BLaER1 (cell line): ENCODE data around the gene AFF1.

Experiments
- H3K27ac ChIP-seq: shearing (Covaris generic); formaldehyde crosslinking; 2 replicates; pipeline ENCODE4 v1.8.1; 2022
- H3K27me3 ChIP-seq: shearing (Covaris generic); formaldehyde crosslinking; 2 replicates; pipeline ENCODE4 v1.8.1; 2022
- H3K36me3 ChIP-seq: shearing (Covaris generic); formaldehyde crosslinking; 2 replicates; pipeline ENCODE4 v1.8.1; 2022
- H3K4me1 ChIP-seq: shearing (Covaris generic); formaldehyde crosslinking; 2 replicates; pipeline ENCODE4 v1.8.1; 2022
- H3K4me2 ChIP-seq: shearing (Covaris generic); formaldehyde crosslinking; 2 replicates; pipeline ENCODE4 v1.8.1; 2022
- H3K4me3 ChIP-seq: shearing (Covaris generic); formaldehyde crosslinking; 2 replicates; pipeline ENCODE4 v1.8.1; 2022
- H3K9ac ChIP-seq: shearing (Covaris generic); formaldehyde crosslinking; 2 replicates; pipeline ENCODE4 v1.8.1; 2022
- H3K9me3 ChIP-seq: shearing (Covaris generic); formaldehyde crosslinking; 2 replicates; pipeline ENCODE4 v1.8.1; 2022
- H4K20me1 ChIP-seq: shearing (Covaris generic); formaldehyde crosslinking; 2 replicates; pipeline ENCODE4 v1.8.1; 2022
- Cebpa-rat ChIP-seq: shearing (Covaris generic); IDR thresholded peaks from 2 replicates; pipeline ENCODE4 v1.8.1; 2022

The AFF1 gene

DNA sequence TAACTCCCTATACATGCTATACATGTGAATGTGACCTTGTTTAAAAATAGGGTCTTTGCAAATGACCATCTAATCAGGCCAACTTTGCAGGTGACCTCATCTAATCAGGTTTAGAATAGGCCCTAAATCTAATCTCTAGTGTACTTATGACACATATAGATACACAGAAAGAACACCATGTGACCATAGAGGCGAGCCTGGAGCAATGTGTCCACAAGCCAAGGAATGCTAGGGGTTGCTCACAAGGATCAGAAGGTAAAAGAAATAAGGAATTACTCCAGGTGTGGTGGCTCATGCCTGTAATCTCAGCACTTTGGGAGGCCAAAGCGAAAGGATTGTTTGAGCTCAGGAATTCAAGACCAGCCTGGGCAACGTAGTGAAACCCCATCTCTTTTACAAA lies 32.9 kb upstream of the AFF1 start:
- H3K4me2 ChIP-seq, result no peak overlapping the region
- no peaks in the 10 kb centered on the region for H4K20me1 ChIP-seq
- H3K36me3 ChIP-seq, result peaks cover 12% of the 10 kb centered on the region
- H3K27ac ChIP-seq, result no peak overlapping the region
- TF ChIP-seq Cebpa-rat, result no peak
- H3K4me1 ChIP-seq, result no peaks in the 10 kb centered on the region
- H3K4me3 ChIP-seq, result no peak overlapping the region
- no peak overlapping the region for H3K9ac ChIP-seq
- no peaks in the 10 kb centered on the region for H3K27me3 ChIP-seq
- H3K9me3 ChIP-seq, result peaks cover 9% of the 10 kb centered on the region

DNA sequence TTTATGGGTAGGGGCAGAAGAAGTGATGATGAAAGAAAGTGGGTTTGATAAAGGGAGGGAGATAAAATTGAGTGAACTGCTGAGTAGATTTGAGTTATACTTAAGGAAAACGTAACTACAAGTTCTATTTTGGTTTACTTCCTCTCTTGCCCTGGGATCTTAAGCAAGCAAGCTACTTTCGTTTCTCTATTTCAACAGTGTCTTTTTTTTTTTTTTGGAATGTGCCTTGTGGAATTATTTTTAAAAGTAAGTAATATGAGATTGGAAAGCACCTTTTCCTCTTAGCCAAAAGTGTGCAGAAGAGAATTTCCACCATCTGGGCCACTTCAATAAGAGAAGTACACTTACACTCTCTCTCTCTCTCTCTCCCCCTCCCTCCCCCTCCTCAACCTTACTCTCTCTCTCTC lies 26.6 kb upstream of the AFF1 start:
- TF ChIP-seq Cebpa-rat, result no peak
- Histone ChIP-seq H4K20me1 (no peaks in the 10 kb centered on the region), H3K4me1 (peaks cover 20% of the 10 kb centered on the region), H3K4me2 (peak overlapping the region; percentile 62), H3K27ac (0 out of 2 replicates have a peak overlapping the region, but pooled peaks have one; percentile 38), H3K9me3 (peaks cover 9% of the 10 kb centered on the region), H3K36me3 (peaks cover 13% of the 10 kb centered on the region), H3K27me3 (no peaks in the 10 kb centered on the region), H3K9ac (0 out of 2 replicates have a peak overlapping the region, but pooled peaks have one; percentile 3), H3K4me3 (no peak overlapping the region)

DNA sequence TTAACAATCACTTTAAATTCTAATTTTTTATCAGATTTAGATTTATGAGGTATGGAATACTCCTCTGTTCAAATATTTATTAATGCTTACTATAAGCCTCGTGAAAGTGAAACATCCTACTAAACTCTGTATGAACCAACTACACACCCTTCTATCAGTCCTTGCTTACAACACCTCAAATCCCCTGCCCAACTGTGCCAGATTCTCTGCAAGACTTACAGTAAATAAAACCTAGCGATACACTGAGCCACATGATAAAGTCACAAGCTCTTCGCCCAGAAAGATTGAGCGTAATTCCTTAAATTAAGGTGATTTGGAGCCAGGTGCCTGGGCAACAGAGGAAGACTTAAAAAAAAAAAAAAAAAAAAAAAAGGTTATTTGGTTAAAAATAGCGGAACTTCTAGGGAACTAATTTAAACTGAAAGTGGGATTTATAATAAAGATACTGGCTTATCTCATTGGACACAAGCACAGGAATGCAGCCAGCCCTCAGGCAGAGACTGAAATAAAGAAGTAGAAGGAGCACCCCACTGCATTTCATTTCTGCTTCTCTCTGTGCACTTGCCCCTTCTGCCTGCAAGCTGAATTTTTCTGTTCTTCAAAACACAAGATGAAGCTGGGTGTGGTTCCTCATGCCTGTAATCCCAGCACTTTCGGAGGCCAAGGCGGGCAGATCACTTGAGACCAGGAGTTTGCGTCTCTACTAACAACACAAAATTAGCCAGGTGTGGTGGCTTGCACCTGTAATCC lies 25.1 kb upstream of the AFF1 start:
- TF ChIP-seq Cebpa-rat, result no peak
- Histone ChIP-seq H3K9me3 (no peaks in the 10 kb centered on the region), H3K9ac (no peak overlapping the region), H3K4me2 (no peak overlapping the region), H4K20me1 (no peaks in the 10 kb centered on the region), H3K36me3 (peaks cover 12% of the 10 kb centered on the region; the same call in 1 of the 2 replicates), H3K27ac (no peak overlapping the region), H3K27me3 (no peaks in the 10 kb centered on the region), H3K4me3 (no peak overlapping the region), H3K4me1 (peaks cover 20% of the 10 kb centered on the region)

DNA sequence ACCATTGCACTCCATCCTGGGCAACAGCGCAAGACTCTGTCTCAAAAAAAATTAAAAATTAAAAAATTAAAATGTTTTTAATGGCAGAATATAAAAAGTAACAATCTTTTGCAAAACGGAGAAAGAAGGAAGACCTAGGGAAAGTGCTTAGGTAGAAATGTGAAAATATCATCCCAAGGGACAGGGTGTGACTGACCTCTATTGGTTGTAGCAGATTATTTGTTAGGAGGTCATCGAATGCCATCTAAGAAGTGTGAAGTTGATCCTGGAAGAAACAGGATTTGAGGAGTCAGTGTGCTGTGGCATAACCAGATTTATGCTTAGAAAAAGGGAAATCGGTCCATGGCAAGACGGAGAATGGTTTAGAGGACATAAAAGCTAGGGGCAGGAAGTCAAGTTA lies 24.4 kb upstream of the AFF1 start:
- H3K27me3 ChIP-seq, result no peaks in the 10 kb centered on the region
- no peak for TF ChIP-seq Cebpa-rat
- H3K4me1 ChIP-seq, result peaks cover 20% of the 10 kb centered on the region
- no peak overlapping the region for H3K27ac ChIP-seq
- no peaks in the 10 kb centered on the region for H3K9me3 ChIP-seq
- H3K36me3 ChIP-seq, result peaks cover 17% of the 10 kb centered on the region; the same call in 1 of the 2 replicates
- no peaks in the 10 kb centered on the region for H4K20me1 ChIP-seq
- no peak overlapping the region for H3K4me3 ChIP-seq
- no peak overlapping the region for H3K9ac ChIP-seq
- H3K4me2 ChIP-seq, result no peak overlapping the region

DNA sequence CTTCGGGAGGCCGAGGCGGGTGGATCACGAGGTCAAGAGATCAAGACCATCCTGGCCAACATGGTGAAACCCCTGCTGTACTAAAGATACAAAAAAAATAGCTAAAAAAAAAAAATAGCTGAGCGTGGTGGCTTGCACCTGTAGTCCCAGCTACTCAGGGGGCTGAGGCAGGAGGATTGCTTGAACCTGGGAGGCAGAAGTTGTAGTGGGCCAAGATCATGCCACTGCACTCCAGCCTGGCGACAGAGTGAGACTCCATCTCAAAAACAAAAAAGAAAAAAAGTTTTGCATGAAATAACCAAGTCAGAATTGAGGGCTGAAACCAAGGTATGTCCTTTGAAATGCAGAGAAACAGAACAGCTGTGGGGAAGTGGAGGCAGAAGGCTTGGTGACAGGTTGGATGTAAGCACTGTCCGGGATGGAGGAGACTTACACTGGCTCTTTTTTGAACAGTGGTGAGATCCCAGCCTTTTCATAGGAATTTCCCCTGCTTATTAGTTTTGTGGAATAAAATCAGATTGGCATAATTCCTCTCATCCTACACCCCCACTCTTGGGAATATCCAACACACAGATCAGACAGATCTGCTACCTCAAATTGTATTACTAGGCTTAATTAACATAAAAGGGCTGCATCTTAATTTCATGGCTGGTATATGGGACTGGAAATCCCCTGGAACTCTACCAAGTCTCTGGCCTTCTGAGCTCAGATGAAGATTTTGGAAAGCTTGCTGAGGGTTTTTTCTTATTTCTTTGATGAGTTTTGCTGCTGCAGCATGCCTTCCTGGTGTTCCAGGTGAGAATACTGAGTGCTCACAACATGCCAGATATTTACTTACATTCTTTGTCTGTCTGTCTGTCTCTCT lies 23.8 kb upstream of the AFF1 start:
- H3K27me3 ChIP-seq, result no peaks in the 10 kb centered on the region
- H3K4me1 ChIP-seq, result peaks cover 20% of the 10 kb centered on the region
- H4K20me1 ChIP-seq, result no peaks in the 10 kb centered on the region
- no peak overlapping the region for H3K4me2 ChIP-seq
- no peak overlapping the region for H3K4me3 ChIP-seq
- H3K27ac ChIP-seq, result no peak overlapping the region
- H3K36me3 ChIP-seq, result peaks cover 17% of the 10 kb centered on the region; the same call in 1 of the 2 replicates
- no peak overlapping the region for H3K9ac ChIP-seq
- no peak for TF ChIP-seq Cebpa-rat
- no peaks in the 10 kb centered on the region for H3K9me3 ChIP-seq

DNA sequence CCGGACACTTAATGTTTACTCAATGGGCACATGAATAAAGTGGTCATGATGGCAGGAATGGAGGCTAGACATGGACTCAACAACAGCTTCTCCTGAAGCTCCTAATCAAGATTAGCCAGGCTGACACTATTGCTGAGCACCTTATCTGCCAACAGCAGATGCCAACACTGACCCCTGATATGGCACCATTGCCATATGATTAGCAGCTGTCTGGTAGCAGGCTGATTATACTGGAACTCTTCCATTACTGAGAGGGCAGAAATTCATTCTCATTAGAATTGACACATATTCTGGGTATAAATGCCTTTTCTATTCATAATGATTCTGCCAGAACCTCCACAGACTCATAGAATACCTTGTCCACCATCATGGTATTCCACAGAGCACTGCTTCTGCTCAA lies 18.4 kb upstream of the AFF1 start:
- no peaks in the 10 kb centered on the region for H3K9me3 ChIP-seq
- peaks cover 26% of the 10 kb centered on the region for H3K36me3 ChIP-seq
- no peak overlapping the region for H3K4me3 ChIP-seq
- H3K4me2 ChIP-seq, result no peak overlapping the region
- no peak overlapping the region for H3K27ac ChIP-seq
- H3K27me3 ChIP-seq, result no peaks in the 10 kb centered on the region
- no peak overlapping the region for H3K9ac ChIP-seq
- no peaks in the 10 kb centered on the region for H4K20me1 ChIP-seq
- H3K4me1 ChIP-seq, result peaks cover 15% of the 10 kb centered on the region; the same call in 1 of the 2 replicates
- no peak for TF ChIP-seq Cebpa-rat

DNA sequence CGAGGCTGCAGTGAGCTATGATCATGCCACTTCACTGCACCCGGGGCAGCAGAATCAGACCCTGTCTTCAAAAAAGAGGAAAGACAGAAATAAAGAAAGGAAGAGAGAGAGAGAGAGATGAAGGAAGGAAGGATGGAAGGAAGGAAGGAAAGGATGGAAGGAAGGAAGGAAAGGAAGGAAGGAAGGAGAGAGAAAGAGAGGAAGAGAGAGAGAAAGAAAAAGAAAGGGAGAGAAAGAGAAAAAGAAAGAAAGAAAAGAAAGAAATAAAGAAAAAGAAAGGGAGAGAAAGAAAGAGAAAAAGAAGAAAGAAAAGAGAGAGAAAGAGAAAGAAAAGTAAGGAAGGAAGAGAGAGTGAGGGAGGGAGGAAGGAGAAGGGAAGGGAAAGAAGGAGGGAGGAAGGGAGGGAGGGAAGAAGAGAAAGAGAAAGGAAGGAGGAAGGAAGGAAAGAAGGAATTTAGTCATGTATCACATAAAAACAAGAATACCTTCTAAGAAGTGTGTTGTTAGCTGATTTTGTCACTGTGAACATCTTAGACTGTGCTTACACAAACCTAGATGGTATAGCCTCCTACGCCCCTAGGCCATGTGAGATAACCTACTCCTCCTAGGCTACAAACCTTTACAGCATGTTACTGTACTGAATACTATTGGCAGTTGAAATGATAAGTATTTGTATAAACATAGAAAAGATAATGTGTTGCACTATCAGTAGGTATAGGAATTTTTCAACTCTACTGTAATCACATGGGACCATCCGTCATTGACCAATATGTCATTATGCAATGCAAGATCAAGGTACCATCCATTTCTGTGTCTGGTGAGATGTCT lies 17.4 kb upstream of the AFF1 start:
- H3K9ac ChIP-seq, result no peak overlapping the region
- H3K36me3 ChIP-seq, result peaks cover 26% of the 10 kb centered on the region
- H3K4me2 ChIP-seq, result no peak overlapping the region
- H3K4me3 ChIP-seq, result no peak overlapping the region
- no peak for TF ChIP-seq Cebpa-rat
- no peaks in the 10 kb centered on the region for H4K20me1 ChIP-seq
- H3K27ac ChIP-seq, result no peak overlapping the region
- peaks cover 15% of the 10 kb centered on the region; the same call in 1 of the 2 replicates for H3K4me1 ChIP-seq
- H3K27me3 ChIP-seq, result no peaks in the 10 kb centered on the region
- no peaks in the 10 kb centered on the region for H3K9me3 ChIP-seq

DNA sequence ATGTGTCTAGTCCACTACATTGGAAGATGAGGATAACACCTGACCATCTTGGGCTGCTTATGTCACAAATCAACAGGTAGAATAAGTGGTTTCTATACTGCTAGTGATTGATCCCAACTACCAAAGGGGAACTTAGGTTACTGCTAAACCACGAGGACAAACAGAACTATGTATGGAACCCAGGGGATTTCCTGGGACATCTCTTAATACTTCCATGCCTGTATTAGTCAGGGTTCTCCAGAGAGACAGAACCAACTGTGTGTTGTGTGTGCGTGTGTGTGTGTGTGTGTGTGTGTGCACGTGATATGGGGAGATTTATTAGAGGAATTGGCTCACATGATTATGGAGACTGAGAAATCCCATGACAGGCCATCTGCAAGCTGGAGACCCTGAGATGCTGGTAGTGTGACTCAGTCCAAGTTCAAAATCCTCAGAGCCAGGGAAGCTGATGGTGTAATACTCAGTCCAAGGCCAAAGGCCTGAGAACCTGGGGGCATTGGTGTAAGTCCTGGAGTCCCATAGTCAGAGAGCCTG lies 16.2 kb upstream of the AFF1 start:
- peaks cover 15% of the 10 kb centered on the region; the same call in 1 of the 2 replicates for H3K4me1 ChIP-seq

DNA sequence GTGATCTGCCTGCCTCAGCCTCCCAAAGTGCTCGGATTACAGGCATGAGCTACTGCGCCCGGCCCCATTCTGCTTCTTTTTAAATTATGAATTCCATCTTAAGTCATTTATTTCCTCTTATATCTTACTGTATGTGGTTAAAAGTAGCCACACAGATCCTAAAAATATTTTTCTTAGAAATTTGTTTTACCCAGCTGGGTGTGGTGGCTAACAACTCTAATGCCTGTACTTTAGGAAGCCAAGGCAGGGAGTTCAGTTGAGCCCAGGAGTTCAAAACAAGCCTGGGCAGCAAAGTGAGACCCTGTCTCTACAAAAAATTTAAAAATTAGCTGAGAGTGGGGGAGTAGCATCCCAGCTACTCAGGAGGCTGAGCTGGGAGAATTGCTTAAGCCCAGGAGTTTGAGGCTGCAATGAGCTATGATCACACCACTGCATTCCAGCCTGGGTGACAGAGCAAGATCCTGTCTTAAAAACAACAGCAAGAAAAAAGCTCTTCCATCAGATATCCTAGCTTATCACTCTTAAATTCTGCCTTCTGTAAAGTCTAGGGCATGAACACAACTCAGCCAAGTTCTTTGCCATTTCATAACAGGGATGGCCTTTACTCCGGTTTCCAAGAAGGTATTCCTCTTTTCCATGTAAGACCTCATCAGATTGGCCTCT lies 15.1 kb upstream of the AFF1 start:
- H3K27me3 ChIP-seq, result no peaks in the 10 kb centered on the region
- H3K4me1 ChIP-seq, result peaks cover 17% of the 10 kb centered on the region; the same call in 1 of the 2 replicates
- peaks cover 18% of the 10 kb centered on the region for H3K36me3 ChIP-seq
- H3K4me3 ChIP-seq, result no peak overlapping the region
- no peak for TF ChIP-seq Cebpa-rat
- H4K20me1 ChIP-seq, result no peaks in the 10 kb centered on the region
- no peak overlapping the region; the same call in 1 of the 2 replicates for H3K4me2 ChIP-seq
- H3K9ac ChIP-seq, result no peak overlapping the region
- no peak overlapping the region for H3K27ac ChIP-seq
- no peaks in the 10 kb centered on the region for H3K9me3 ChIP-seq

More for the DNA sequence above, 16.2 kb upstream of the AFF1 start:
- H3K4me2 ChIP-seq, result no peak overlapping the region
- H3K36me3 ChIP-seq, result peaks cover 23% of the 10 kb centered on the region
- H4K20me1 ChIP-seq, result no peaks in the 10 kb centered on the region
- H3K4me3 ChIP-seq, result no peak overlapping the region
- H3K9me3 ChIP-seq, result no peaks in the 10 kb centered on the region
- H3K27ac ChIP-seq, result no peak overlapping the region
- no peaks in the 10 kb centered on the region for H3K27me3 ChIP-seq
- no peak for TF ChIP-seq Cebpa-rat
- no peak overlapping the region for H3K9ac ChIP-seq
